ENCODE results near the gene THADA.
"Not testable (repeated sequence)": the region's sequence is repeated elsewhere in the genome, so short reads cannot be mapped to it uniquely, and the experiment has no call there.

THADA gene

GRCh38 chr2:43199492-43200488 is 396.0 kb downstream of the THADA start:
- Mint-ChIP-seq H3K9me3 (no peaks in the 10 kb centered on the region), H3K4me1 (peaks cover 48% of the 10 kb centered on the region), H3K4me3 (no peak overlapping the region), H3K27me3 (no peaks in the 10 kb centered on the region), H3K36me3 (peaks cover 5% of the 10 kb centered on the region), H3K27ac (no peak overlapping the region)
- DNase-seq, result no peak
- CTCF ChIA-PET, result interaction anchor here (0.6 to 1.4 kb wide), 3 partner anchors 10 to 71 kb away, joined by 3 to 5 read pairs (median 3); no protein-coding TSS in a partner anchor

- no peaks in the 10 kb centered on the region for H3K9me3 Mint-ChIP-seq
- DNase-seq, result no peak
- H3K36me3 Mint-ChIP-seq, result peaks cover 18% of the 10 kb centered on the region
- CTCF ChIA-PET, result no interaction called here
- H3K4me3 Mint-ChIP-seq, result no peak overlapping the region
- no peak overlapping the region for H3K27ac Mint-ChIP-seq
- peaks cover 64% of the 10 kb centered on the region for H3K4me1 Mint-ChIP-seq
- no peaks in the 10 kb centered on the region for H3K27me3 Mint-ChIP-seq
Observed at GRCh38 chr2:43198263-43198662, 397.6 kb downstream of the THADA start.

- peaks cover 69% of the 10 kb centered on the region for H3K4me1 Mint-ChIP-seq
- no peaks in the 10 kb centered on the region for H3K27me3 Mint-ChIP-seq
- H3K9me3 Mint-ChIP-seq, result no peaks in the 10 kb centered on the region
- DNase-seq, result no peak
- H3K36me3 Mint-ChIP-seq, result peaks cover 18% of the 10 kb centered on the region
- H3K27ac Mint-ChIP-seq, result peak overlapping the region; percentile 89
- no peak overlapping the region for H3K4me3 Mint-ChIP-seq
- CTCF ChIA-PET, result interaction anchor here (0.6 kb wide), 1 partner anchor 284 kb away, joined by 3 read pairs; no protein-coding TSS in a partner anchor
Observed at GRCh38 chr2:43197588-43197896, 398.3 kb downstream of the THADA start.

- peaks cover 70% of the 10 kb centered on the region for H3K4me1 Mint-ChIP-seq
- peaks cover 18% of the 10 kb centered on the region for H3K36me3 Mint-ChIP-seq
- H3K4me3 Mint-ChIP-seq, result peak overlapping the region; percentile 17
- DNase-seq, result no peak
- H3K9me3 Mint-ChIP-seq, result no peaks in the 10 kb centered on the region
- H3K27ac Mint-ChIP-seq, result peak overlapping the region; percentile 89
- CTCF ChIA-PET, result interaction anchor here (0.6 kb wide), 1 partner anchor 285 kb away, joined by 3 read pairs; no protein-coding TSS in a partner anchor
- H3K27me3 Mint-ChIP-seq, result no peaks in the 10 kb centered on the region
Observed at GRCh38 chr2:43196768-43197587, 398.9 kb downstream of the THADA start.

GRCh38 chr2:43194121-43194869 is 401.5 kb downstream of the THADA start:
- Mint-ChIP-seq H3K27ac (peak overlapping the region; percentile 98), H3K4me3 (peak overlapping the region; percentile 87), H3K36me3 (peaks cover 18% of the 10 kb centered on the region), H3K4me1 (peaks cover 64% of the 10 kb centered on the region), H3K27me3 (peaks cover 3% of the 10 kb centered on the region), H3K9me3 (no peaks in the 10 kb centered on the region)
- DNase-seq, result peak; percentile 37
- CTCF ChIA-PET, result interaction anchor here (0.9 to 4.8 kb wide), 9 partner anchors 14 to 67 kb away, joined by 3 to 32 read pairs (median 5); no protein-coding TSS in a partner anchor

GRCh38 chr2:43193652-43194120 is 402.2 kb downstream of the THADA start:
- Mint-ChIP-seq H3K27ac (peak overlapping the region; percentile 98), H3K27me3 (peaks cover 3% of the 10 kb centered on the region), H3K36me3 (peaks cover 18% of the 10 kb centered on the region), H3K4me3 (peak overlapping the region; percentile 87), H3K4me1 (peaks cover 70% of the 10 kb centered on the region), H3K9me3 (no peaks in the 10 kb centered on the region)
- DNase-seq, result no peak
- CTCF ChIA-PET, result interaction anchor here (1.5 to 4.8 kb wide), 3 partner anchors 14 to 27 kb away, joined by 3 to 32 read pairs (median 6); no protein-coding TSS in a partner anchor

- CTCF ChIA-PET, result interaction anchor here (0.8 to 4.8 kb wide), 9 partner anchors 13 to 66 kb away, joined by 3 to 32 read pairs (median 5); partner anchors contain the start of gene ZFP36L2
- H3K9me3 Mint-ChIP-seq, result no peaks in the 10 kb centered on the region
- peaks cover 3% of the 10 kb centered on the region for H3K27me3 Mint-ChIP-seq
- DNase-seq, result no peak
- H3K4me3 Mint-ChIP-seq, result peak overlapping the region; percentile 87
- peak overlapping the region; percentile 98 for H3K27ac Mint-ChIP-seq
- H3K36me3 Mint-ChIP-seq, result peaks cover 18% of the 10 kb centered on the region
- H3K4me1 Mint-ChIP-seq, result peaks cover 70% of the 10 kb centered on the region
Observed at GRCh38 chr2:43192744-43193651, 402.8 kb downstream of the THADA start.

- Mint-ChIP-seq H3K4me3 (peak overlapping the region; percentile 21), H3K9me3 (no peaks in the 10 kb centered on the region), H3K4me1 (peaks cover 74% of the 10 kb centered on the region), H3K36me3 (peaks cover 17% of the 10 kb centered on the region), H3K27ac (peak overlapping the region; percentile 82), H3K27me3 (peaks cover 3% of the 10 kb centered on the region)
- peak; percentile 59 for DNase-seq
- CTCF ChIA-PET, result interaction anchor here (0.8 to 4.8 kb wide), 11 partner anchors 12 to 65 kb away, joined by 3 to 32 read pairs (median 4); partner anchors contain the start of gene ZFP36L2
Observed at GRCh38 chr2:43191947-43192516, 403.8 kb downstream of the THADA start.

- no peaks in the 10 kb centered on the region for H3K9me3 Mint-ChIP-seq
- no peak overlapping the region for H3K4me3 Mint-ChIP-seq
- peaks cover 3% of the 10 kb centered on the region for H3K27me3 Mint-ChIP-seq
- H3K36me3 Mint-ChIP-seq, result peaks cover 14% of the 10 kb centered on the region
- CTCF ChIA-PET, result no interaction called here
- no peak for DNase-seq
- no peak overlapping the region for H3K27ac Mint-ChIP-seq
- peaks cover 79% of the 10 kb centered on the region for H3K4me1 Mint-ChIP-seq
Observed at GRCh38 chr2:43190311-43191052, 405.4 kb downstream of the THADA start.

- peaks cover 79% of the 10 kb centered on the region for H3K4me1 Mint-ChIP-seq
- H3K9me3 Mint-ChIP-seq, H3K4me3 Mint-ChIP-seq: not testable (repeated sequence)
Observed at GRCh38 chr2:43189861-43190260, 406.0 kb downstream of the THADA start.

GRCh38 chr2:43188561-43189386 is 407.1 kb downstream of the THADA start:
- Mint-ChIP-seq H3K27me3 (peaks cover 6% of the 10 kb centered on the region), H3K4me1 (peaks cover 79% of the 10 kb centered on the region), H3K27ac (no peak overlapping the region), H3K4me3 (no peak overlapping the region), H3K36me3 (peaks cover 9% of the 10 kb centered on the region), H3K9me3 (no peaks in the 10 kb centered on the region)
- no peak for DNase-seq
- CTCF ChIA-PET, result interaction anchor here (0.8 to 0.9 kb wide), 2 partner anchors 29 to 36 kb away, joined by 3 read pairs; no protein-coding TSS in a partner anchor

More at GRCh38 chr2:43189861-43190260, 406.0 kb downstream of the THADA start:
- peaks cover 15% of the 10 kb centered on the region for H3K36me3 Mint-ChIP-seq
- H3K27me3 Mint-ChIP-seq, CTCF ChIA-PET, DNase-seq, H3K27ac Mint-ChIP-seq: not testable (repeated sequence)

Data from activated naive CD4-positive, alpha-beta T cell treated with anti-CD3 and anti-CD28 coated beads, Interleukin-2, amount 10 ng/mL, durations not matched to agents 7 days and 5 days (primary cell).